HEK293T (cell line): ENCODE data around the gene ANKRD34C.

Experiments used
- ELF4 ChIP-seq: fragments of 450-650 bp; IDR thresholded peaks from 2 replicates; pipeline ENCODE4 v1.6.1; 2017; ENCODE audit warnings: antibody characterized with exemption
- FOXK2 ChIP-seq: fragments of 450-650 bp; IDR thresholded peaks from 2 replicates; pipeline ENCODE4 v1.6.1; 2016; ENCODE audit warnings: mild to moderate bottlenecking
- LEF1 ChIP-seq: fragments of 450-650 bp; IDR thresholded peaks from 2 replicates; pipeline ENCODE4 v1.6.1; 2017; ENCODE audit warnings: mild to moderate bottlenecking, borderline replicate concordance
- SP1 ChIP-seq: fragments of 450-650 bp; IDR thresholded peaks from 2 replicates; pipeline ENCODE4 v1.6.1; 2017

DNA sequence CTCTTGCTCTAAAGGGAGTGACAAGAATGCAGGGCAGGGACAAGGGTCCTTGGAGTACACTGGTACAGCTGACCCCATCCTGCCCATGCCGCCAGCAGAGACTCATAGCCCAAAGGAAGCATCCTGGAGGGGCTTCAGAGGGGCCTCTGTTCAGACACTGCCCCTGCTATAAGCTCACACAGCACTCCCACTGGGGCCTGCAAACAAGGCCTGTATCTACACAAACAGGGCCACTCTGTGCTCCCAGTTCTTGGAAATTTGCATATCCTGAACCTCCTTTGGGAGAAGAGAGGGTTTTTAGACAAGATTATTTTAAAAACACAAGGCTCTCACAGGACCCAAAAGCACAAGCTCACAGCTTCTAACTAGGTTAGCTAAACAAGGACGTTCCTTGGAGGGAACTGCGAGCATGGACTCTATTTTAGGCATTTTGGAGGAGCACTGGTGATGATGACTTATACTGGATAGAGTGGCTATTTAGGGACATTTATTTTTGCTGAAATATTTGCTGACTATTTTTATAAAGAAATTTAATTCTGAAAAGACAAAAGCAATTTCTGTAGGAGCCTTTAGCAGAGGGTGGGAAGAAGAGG lies 16.4 kb upstream of the ANKRD34C start:
- TF ChIP-seq SP1, result no peak
- no peak for TF ChIP-seq FOXK2
- TF ChIP-seq LEF1, result no peak
- no peak for TF ChIP-seq ELF4
